ENCODE measurements around the gene DPYD.

DNA sequence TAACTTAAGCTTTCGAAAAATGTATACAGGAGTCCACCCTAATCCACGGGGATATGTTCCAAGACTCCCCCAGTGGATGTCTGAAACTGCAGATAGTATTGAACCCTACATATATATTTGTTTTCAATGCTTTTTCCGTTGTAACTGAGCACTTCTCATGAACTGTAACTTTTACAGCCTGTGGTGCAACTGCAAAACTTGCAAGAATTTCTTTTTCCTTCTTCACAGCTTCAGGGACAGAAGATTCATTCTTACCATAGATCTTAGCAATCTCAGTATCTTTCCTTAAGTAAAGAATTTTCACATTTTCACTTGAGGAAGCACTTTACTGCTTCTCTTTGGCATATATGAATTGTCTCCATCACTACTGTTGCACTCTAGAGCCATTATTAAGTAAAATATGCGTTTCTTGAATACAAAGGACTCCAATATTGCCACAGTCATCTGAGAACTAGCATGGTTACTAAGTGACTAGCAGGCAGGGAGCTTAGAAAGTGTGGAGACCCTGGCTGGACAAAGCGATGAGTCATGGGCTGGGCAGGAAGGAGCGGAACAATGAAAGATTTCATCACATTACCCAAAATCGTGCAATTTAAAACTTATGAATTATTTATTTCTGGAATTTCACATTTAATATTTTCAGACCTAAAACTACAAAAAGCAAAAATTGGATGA lies 14.1 kb downstream of the DPYD start:
- TF ChIP-seq, protein P1, sequence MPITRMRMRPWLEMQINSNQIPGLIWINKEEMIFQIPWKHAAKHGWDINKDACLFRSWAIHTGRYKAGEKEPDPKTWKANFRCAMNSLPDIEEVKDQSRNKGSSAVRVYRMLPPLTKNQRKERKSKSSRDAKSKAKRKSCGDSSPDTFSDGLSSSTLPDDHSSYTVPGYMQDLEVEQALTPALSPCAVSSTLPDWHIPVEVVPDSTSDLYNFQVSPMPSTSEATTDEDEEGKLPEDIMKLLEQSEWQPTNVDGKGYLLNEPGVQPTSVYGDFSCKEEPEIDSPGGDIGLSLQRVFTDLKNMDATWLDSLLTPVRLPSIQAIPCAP (CRISPR knock-in tag; IDR thresholded peaks at IDR 0.05; ENCODE audit: borderline replicate concordance): no peak
- TF ChIP-seq, protein P2, sequence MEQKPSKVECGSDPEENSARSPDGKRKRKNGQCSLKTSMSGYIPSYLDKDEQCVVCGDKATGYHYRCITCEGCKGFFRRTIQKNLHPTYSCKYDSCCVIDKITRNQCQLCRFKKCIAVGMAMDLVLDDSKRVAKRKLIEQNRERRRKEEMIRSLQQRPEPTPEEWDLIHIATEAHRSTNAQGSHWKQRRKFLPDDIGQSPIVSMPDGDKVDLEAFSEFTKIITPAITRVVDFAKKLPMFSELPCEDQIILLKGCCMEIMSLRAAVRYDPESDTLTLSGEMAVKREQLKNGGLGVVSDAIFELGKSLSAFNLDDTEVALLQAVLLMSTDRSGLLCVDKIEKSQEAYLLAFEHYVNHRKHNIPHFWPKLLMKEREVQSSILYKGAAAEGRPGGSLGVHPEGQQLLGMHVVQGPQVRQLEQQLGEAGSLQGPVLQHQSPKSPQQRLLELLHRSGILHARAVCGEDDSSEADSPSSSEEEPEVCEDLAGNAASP (IDR thresholded peaks at IDR 0.05): no peak
- TF ChIP-seq YY1 (IDR thresholded peaks at IDR 0.05; ENCODE audit: borderline replicate concordance in 1 of 3, control insufficient read depth in 1 of 3, extremely low read depth in 1 of 3, insufficient read depth in 3 of 3, insufficient read length in 1 of 3, insufficient replicate concordance in 2 of 3, low read depth in 1 of 3, low read length in 2 of 3): no peak
- TF ChIP-seq ZNF3 (CRISPR knock-in tag; IDR thresholded peaks at IDR 0.05): no peak
- TF ChIP-seq, protein P3, sequence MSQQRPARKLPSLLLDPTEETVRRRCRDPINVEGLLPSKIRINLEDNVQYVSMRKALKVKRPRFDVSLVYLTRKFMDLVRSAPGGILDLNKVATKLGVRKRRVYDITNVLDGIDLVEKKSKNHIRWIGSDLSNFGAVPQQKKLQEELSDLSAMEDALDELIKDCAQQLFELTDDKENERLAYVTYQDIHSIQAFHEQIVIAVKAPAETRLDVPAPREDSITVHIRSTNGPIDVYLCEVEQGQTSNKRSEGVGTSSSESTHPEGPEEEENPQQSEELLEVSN (IDR thresholded peaks at IDR 0.05; ENCODE audit: borderline replicate concordance in 1 of 2, extremely low read depth in 1 of 2, insufficient read depth in 1 of 2, insufficient read length in 1 of 2, low read depth in 1 of 2, low read length in 1 of 2, poor library complexity in 1 of 2, severe bottlenecking in 1 of 2): no peak
- no peak for TF ChIP-seq SP1 (CRISPR knock-in tag; IDR thresholded peaks at IDR 0.05)
- TF ChIP-seq, protein P4, sequence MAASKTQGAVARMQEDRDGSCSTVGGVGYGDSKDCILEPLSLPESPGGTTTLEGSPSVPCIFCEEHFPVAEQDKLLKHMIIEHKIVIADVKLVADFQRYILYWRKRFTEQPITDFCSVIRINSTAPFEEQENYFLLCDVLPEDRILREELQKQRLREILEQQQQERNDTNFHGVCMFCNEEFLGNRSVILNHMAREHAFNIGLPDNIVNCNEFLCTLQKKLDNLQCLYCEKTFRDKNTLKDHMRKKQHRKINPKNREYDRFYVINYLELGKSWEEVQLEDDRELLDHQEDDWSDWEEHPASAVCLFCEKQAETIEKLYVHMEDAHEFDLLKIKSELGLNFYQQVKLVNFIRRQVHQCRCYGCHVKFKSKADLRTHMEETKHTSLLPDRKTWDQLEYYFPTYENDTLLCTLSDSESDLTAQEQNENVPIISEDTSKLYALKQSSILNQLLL (CRISPR knock-in tag; IDR thresholded peaks at IDR 0.05; ENCODE audit: borderline replicate concordance): no peak
- TF ChIP-seq MAFK (IDR thresholded peaks at IDR 0.05; ENCODE audit: low read length): no peak
- TF ChIP-seq JUNB (CRISPR knock-in tag; conservative IDR thresholded peaks at IDR 0.05): no peak
- TF ChIP-seq MIER1 (IDR thresholded peaks at IDR 0.05; ENCODE audit: low read depth): no peak
- no peak for TF ChIP-seq CC2D1A (IDR thresholded peaks at IDR 0.05)
- TF ChIP-seq RFX5 (IDR thresholded peaks at IDR 0.05; ENCODE audit: low read depth, low read length): no peak
- TF ChIP-seq JUND (IDR thresholded peaks at IDR 0.05; ENCODE audit: borderline replicate concordance, low read depth, low read length): no peak
- TF ChIP-seq JUND (tag; IDR thresholded peaks at IDR 0.05; ENCODE audit: borderline replicate concordance, low read depth, low read length): no peak
